Measurements from ENCODE around the gene MID2.

DNA sequence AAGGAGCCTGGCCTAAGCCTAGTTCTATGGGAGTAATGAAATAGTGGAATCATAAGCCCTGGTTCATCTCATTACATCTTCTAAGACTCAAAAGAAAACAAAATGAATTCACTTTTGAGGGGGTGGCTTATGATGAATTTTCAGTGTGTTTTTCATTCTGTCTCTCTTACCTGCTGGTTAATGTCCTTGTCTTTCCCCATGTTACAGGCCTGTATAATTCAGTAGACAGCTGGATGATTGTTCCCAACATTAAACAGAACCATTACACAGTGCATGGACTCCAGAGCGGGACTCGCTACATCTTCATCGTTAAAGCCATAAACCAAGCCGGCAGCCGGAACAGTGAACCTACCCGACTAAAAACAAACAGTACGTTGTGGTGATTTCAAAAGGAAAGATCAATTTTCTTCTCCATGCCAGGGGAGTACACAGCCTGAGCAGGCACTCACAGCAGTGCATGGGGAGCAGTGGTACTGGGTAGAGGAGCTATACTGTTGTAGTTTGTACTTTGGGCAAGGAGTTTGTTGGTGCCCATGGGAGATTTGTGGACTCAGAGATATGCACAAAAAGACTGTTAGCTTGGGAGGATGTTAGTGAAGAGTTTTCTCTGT is 98.6 kb downstream of the MID2 start:
- TF ChIP-seq CTCF (IDR thresholded peaks at IDR 0.05), result no peak
- no peak for TF ChIP-seq POLR2A (IDR thresholded peaks at IDR 0.05)

Data from testis (tissue), 2 donors.